Astrocyte of the spinal cord (primary cell): ENCODE measurements around the gene LRRK1.

Source experiments
- DNase-seq: peaks from one replicate; pipeline ENCODE4 v3.0.0; 2011; ENCODE audit warnings: low read depth, low spot score
- H3K4me3 ChIP-seq: 2 replicates; pipeline ENCODE4 v1.5.1; 2011; ENCODE audit warnings: low read depth, mild to moderate bottlenecking, low read length, moderate library complexity
- in situ Hi-C: cut with HindIII; loops from 2 replicates; pipeline ENCODE4 v1.10.0; 2017; ENCODE audit warnings: low sequenced_read_pairs
- TF ChIP-seq, protein P1 (sequence below): IDR thresholded peaks from 2 replicates; pipeline ENCODE4 v1.5.1; 2012; ENCODE audit warnings: low read depth, mild to moderate bottlenecking, low read length, inconsistent platforms

The LRRK1 gene, protein sequence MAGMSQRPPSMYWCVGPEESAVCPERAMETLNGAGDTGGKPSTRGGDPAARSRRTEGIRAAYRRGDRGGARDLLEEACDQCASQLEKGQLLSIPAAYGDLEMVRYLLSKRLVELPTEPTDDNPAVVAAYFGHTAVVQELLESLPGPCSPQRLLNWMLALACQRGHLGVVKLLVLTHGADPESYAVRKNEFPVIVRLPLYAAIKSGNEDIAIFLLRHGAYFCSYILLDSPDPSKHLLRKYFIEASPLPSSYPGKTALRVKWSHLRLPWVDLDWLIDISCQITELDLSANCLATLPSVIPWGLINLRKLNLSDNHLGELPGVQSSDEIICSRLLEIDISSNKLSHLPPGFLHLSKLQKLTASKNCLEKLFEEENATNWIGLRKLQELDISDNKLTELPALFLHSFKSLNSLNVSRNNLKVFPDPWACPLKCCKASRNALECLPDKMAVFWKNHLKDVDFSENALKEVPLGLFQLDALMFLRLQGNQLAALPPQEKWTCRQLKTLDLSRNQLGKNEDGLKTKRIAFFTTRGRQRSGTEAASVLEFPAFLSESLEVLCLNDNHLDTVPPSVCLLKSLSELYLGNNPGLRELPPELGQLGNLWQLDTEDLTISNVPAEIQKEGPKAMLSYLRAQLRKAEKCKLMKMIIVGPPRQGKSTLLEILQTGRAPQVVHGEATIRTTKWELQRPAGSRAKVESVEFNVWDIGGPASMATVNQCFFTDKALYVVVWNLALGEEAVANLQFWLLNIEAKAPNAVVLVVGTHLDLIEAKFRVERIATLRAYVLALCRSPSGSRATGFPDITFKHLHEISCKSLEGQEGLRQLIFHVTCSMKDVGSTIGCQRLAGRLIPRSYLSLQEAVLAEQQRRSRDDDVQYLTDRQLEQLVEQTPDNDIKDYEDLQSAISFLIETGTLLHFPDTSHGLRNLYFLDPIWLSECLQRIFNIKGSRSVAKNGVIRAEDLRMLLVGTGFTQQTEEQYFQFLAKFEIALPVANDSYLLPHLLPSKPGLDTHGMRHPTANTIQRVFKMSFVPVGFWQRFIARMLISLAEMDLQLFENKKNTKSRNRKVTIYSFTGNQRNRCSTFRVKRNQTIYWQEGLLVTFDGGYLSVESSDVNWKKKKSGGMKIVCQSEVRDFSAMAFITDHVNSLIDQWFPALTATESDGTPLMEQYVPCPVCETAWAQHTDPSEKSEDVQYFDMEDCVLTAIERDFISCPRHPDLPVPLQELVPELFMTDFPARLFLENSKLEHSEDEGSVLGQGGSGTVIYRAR (N-terminal part only)

DNA sequence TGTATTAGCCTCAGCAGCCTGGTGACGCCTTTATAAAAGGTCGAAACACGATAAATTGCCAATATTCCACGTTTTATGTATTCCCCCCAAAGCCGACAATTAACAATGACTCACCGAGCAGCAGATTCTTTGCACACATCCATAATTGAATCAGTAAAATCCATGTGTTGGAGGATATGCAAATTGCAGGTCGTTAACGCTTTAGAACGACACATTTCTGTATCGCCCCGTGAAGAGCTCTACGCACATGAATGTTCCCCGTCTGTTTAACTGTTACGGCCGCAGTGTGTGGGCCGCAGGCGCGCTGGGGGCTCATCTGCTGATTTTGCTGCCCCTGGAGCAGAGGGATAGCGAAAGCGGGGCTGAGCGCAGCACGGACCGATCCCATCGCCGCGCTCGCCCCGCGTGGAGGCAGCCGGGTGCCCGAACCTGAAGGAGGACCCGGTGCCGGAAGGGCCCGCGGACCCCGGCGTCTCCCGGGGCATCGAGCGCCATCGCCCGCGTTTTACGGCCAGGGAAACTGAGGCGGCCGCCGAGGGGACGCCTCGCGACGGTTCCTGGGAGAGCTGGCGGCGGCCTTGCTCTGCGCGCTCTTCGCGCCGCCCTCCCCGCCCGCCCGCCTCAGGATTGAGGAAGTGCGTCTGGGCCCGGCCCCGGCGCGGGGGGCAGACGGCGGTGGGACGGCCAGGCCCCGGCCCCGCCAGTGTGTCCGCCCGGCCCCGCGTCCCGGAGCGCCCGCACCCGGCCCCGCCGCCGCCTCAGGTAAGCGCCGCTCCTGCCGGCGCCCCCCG, at the start of gene LRRK1:
LRRK1 (plus strand) TSS at position 668 of the 791 bp plus-strand sequence. CDS start 5,276 bp downstream, outside the sequence.
- in situ Hi-C loops: no loop called here
- TF ChIP-seq, protein P1, sequence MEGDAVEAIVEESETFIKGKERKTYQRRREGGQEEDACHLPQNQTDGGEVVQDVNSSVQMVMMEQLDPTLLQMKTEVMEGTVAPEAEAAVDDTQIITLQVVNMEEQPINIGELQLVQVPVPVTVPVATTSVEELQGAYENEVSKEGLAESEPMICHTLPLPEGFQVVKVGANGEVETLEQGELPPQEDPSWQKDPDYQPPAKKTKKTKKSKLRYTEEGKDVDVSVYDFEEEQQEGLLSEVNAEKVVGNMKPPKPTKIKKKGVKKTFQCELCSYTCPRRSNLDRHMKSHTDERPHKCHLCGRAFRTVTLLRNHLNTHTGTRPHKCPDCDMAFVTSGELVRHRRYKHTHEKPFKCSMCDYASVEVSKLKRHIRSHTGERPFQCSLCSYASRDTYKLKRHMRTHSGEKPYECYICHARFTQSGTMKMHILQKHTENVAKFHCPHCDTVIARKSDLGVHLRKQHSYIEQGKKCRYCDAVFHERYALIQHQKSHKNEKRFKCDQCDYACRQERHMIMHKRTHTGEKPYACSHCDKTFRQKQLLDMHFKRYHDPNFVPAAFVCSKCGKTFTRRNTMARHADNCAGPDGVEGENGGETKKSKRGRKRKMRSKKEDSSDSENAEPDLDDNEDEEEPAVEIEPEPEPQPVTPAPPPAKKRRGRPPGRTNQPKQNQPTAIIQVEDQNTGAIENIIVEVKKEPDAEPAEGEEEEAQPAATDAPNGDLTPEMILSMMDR: no peak
- peak within 1 kb of the TSS; percentile 61 for H3K4me3 ChIP-seq
- peak; percentile 57 for DNase-seq

DNA sequence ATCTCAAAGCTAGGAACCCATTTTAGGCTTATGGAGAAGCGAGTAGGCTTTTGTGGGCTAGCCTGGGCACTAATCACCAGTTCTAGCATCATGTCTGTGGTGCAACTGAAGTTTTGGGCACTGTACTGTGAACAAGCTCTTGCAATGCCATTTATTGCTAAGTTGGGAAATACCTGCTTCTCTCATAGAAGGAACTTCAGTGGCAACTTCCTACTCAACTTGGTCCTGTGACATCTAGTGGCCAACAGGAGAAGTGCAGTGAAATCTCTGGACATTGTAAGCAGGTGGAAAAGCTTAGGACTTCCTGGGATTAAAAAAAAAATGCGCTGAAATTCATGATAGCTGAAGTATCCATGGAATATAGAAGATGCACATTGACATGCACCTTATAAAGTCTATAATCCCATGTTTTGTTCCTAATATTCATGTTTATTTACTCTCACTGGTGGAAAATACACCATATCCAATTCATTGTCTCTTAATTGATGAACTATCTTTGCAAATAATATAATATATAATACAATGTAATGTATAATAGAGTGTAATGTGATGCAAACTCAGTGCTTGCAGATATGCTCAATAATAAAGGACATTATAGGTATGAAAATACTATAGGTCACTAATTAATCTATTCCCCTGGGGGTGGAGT, 46.0 kb upstream of the LRRK1 start:
- TF ChIP-seq, protein P1: peak; percentile 94
- DNase-seq: peak; percentile 85
- no peak overlapping the region for H3K4me3 ChIP-seq
- in situ Hi-C loops: no loop called here

DNA sequence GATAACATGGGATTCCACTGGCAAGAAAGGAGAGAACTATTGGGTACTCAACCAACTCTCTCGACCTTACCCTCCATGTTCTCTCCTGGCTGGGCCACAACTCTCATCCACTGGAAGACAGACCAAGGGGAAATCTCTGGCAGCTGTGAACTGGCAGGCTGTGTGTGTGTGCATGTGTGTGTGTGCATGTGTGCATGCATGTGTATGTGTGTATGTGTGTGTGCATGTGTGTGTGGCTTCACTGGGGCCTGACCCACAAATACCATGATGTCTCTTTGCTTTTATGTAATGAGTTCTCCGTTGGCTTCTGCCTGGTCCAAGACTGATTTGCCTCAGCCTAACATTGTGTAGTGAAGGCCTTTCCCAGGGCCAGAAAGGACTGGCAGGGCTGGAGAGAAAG, 43.7 kb upstream of the LRRK1 start:
- H3K4me3 ChIP-seq: no peak overlapping the region
- in situ Hi-C loops: no loop called here
- no peak for DNase-seq
- TF ChIP-seq, protein P1: no peak

DNA sequence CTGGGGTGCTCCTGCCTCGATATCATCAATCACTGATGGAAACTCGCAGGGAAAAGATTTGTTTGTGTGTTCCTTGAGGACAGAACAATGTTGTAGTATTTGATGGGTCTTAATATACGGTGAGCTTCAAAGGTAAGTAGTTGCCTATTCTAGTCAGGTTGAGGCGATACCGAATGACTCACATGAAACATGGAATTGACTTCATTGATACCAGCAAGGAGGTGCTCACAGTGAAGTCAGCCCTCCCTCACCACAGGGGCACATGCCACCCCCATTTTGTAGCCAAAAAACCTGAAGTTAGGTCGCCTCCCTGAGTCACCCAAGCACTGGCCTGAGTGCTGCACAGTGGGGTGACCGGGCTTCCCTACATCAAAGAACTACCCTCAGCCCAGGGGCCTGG, 43.2 kb upstream of the LRRK1 start:
- TF ChIP-seq, protein P1: no peak
- H3K4me3 ChIP-seq: no peak overlapping the region
- DNase-seq: no peak
- in situ Hi-C loops: no loop called here

DNA sequence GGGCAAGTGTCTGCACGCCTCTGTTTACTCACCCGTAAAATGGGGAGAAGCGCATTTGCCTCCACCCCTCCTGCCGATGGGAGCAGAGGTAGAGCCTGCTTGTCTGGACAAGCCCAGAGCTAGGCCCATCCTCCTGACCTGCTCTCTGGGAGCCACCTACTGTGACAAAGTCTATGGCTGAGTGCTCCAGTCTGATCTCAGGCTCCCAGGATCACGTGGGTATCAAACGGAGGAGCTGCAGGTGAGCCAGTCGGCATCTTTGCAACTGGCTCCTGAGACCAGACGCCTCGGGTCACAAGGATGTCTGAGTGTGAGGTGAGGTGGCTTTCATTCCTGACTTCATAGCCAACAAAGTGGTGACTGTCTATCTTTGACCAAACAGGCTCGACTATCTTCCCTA, 41.6 kb upstream of the LRRK1 start:
- no peak for DNase-seq
- no peak overlapping the region for H3K4me3 ChIP-seq
- TF ChIP-seq, protein P1: no peak
- in situ Hi-C loops: no loop called here
